ENCODE results near the gene MED23. TPM values are rescaled to one million over a fixed set of nuclear protein-coding genes. Genes with fewer than 3 reads are reported as not detected.

The MED23 gene
- total and polyA plus RNA-seq, 2 experiments from 2014 or later: 22.6 to 24.9 TPM

GRCh38 chr6:131640576-131640975 lies 12.5 kb upstream of the MED23 start:
- peak in 1 of 2 donors; percentile 25 for DNase-seq (ENCODE audit: low read depth in 1 of 2, low spot score in 1 of 2)
- Histone ChIP-seq H3K36me3 (no peaks in the 10 kb centered on the region), H3K27ac (no peak overlapping the region), H3K27me3 (no peaks in the 10 kb centered on the region), H3K4me3 (no peak overlapping the region), H3K4me1 (ENCODE audit: low read depth) (no peaks in the 10 kb centered on the region), H3K9me3 (ENCODE audit: low read depth) (no peaks in the 10 kb centered on the region)
- no peak for TF ChIP-seq CTCF (IDR thresholded peaks at IDR 0.05; ENCODE audit: low read depth, low read length)

GRCh38 chr6:131640100-131640499 lies 12.1 kb upstream of the MED23 start:
- Histone ChIP-seq H3K27ac (no peak overlapping the region), H3K27me3 (no peaks in the 10 kb centered on the region), H3K9me3 (ENCODE audit: low read depth) (no peaks in the 10 kb centered on the region), H3K4me1 (ENCODE audit: low read depth) (no peaks in the 10 kb centered on the region), H3K4me3 (no peak overlapping the region), H3K36me3 (no peaks in the 10 kb centered on the region)
- TF ChIP-seq CTCF (IDR thresholded peaks at IDR 0.05; ENCODE audit: low read depth, low read length): no peak
- no peak for DNase-seq (ENCODE audit: low read depth in 1 of 2, low spot score in 1 of 2)

GRCh38 chr6:131638013-131638412 lies 10.0 kb upstream of the MED23 start:
- Histone ChIP-seq H3K27me3 (no peaks in the 10 kb centered on the region), H3K9me3 (ENCODE audit: low read depth) (no peaks in the 10 kb centered on the region), H3K27ac (no peak overlapping the region), H3K4me3 (no peak overlapping the region), H3K36me3 (no peaks in the 10 kb centered on the region), H3K4me1 (ENCODE audit: low read depth) (no peaks in the 10 kb centered on the region)
- DNase-seq (ENCODE audit: low read depth in 1 of 2, low spot score in 1 of 2): no peak
- TF ChIP-seq CTCF (IDR thresholded peaks at IDR 0.05; ENCODE audit: low read depth, low read length): no peak

- Histone ChIP-seq H3K36me3 (no peaks in the 10 kb centered on the region), H3K4me3 (no peak within 1 kb of the TSS), H3K9me3 (ENCODE audit: low read depth) (no peaks in the 10 kb centered on the region), H3K27ac (no peak within 1 kb of the TSS), H3K4me1 (ENCODE audit: low read depth) (no peaks in the 10 kb centered on the region), H3K27me3 (no peaks in the 10 kb centered on the region)
- peak in 1 of 2 donors; percentile 59 for DNase-seq (ENCODE audit: low read depth in 1 of 2, low spot score in 1 of 2)
- no peak for TF ChIP-seq CTCF (IDR thresholded peaks at IDR 0.05; ENCODE audit: low read depth, low read length)
Observed at GRCh38 chr6:131636880-131637792, 9.1 kb upstream of the MED23 start, which contains the start of gene ENPP3. ENPP3 (plus strand) TSS chr6:131637302; CDS start chr6:131637385, 83 bp downstream.

GRCh38 chr6:131635384-131636340 lies 7.6 kb upstream of the MED23 start:
- Histone ChIP-seq H3K4me3 (no peak overlapping the region), H3K27me3 (no peaks in the 10 kb centered on the region), H3K4me1 (ENCODE audit: low read depth) (no peaks in the 10 kb centered on the region), H3K9me3 (ENCODE audit: low read depth) (no peaks in the 10 kb centered on the region), H3K36me3 (no peaks in the 10 kb centered on the region), H3K27ac (no peak overlapping the region)
- no peak for TF ChIP-seq CTCF (IDR thresholded peaks at IDR 0.05; ENCODE audit: low read depth, low read length)
- no peak for DNase-seq (ENCODE audit: low read depth in 1 of 2, low spot score in 1 of 2)
